Neutrophil (primary cell): ENCODE measurements around the gene GALNTL6.

Source experiments
- H3K27ac ChIP-seq: fragments of 200-600 bp; sonication (generic); 2 replicates; pipeline ENCODE4 v1.5.1; 2016; ENCODE audit warnings: mild to moderate bottlenecking, moderate library complexity
- H3K27me3 ChIP-seq: fragments of 200-600 bp; sonication (generic); 2 replicates; pipeline ENCODE4 v1.6.0; 2016; ENCODE audit warnings: mild to moderate bottlenecking
- H3K36me3 ChIP-seq: fragments of 200-600 bp; sonication (generic); 2 replicates; pipeline ENCODE4 v1.5.1; 2017
- H3K4me1 ChIP-seq, 2 experiments: fragments of 200-600 bp in 1 of 2; sonication (generic) in 1 of 2; 1 replicate in 1 of 2; 2 replicates in 1 of 2; pipeline versions ENCODE4 v1.5.1 to v1.6.1; 2013 to 2016; ENCODE audit warnings: low read depth in 1 of 2, low read length in 1 of 2, mild to moderate bottlenecking in 1 of 2, moderate library complexity in 1 of 2; ENCODE audit not compliant: control insufficient read depth in 1 of 2, insufficient read depth in 1 of 2
- H3K4me3 ChIP-seq, 2 experiments: fragments of 200-600 bp in 1 of 2; sonication (generic) in 1 of 2; 1 replicate in 1 of 2; 2 replicates in 1 of 2; pipeline ENCODE4 v1.5.1; 2013 to 2016; ENCODE audit warnings: low read depth in 1 of 2, low read length in 1 of 2, mild to moderate bottlenecking in 1 of 2, moderate library complexity in 1 of 2
- H3K9me3 ChIP-seq: fragments of 200-600 bp; sonication (generic); 2 replicates; pipeline ENCODE4 v1.5.1; 2016
- CTCF ChIP-seq: fragments of 200-600 bp; sonication (generic); IDR thresholded peaks from 2 replicates; pipeline ENCODE4 v1.5.1; 2016; ENCODE audit warnings: antibody characterized with exemption

The GALNTL6 gene

GRCh38 chr4:172177382-172177781, 364.2 kb downstream of the GALNTL6 start:
- Histone ChIP-seq H3K27me3 (no peaks in the 10 kb centered on the region), H3K36me3 (no peaks in the 10 kb centered on the region), H3K4me3 (no peak overlapping the region), H3K9me3 (no peaks in the 10 kb centered on the region), H3K27ac (no peak overlapping the region), H3K4me1 (no peaks in the 10 kb centered on the region)
- TF ChIP-seq CTCF, result no peak

- Histone ChIP-seq H3K9me3 (no peaks in the 10 kb centered on the region), H3K27ac (no peak overlapping the region), H3K4me1 (no peaks in the 10 kb centered on the region), H3K27me3 (no peaks in the 10 kb centered on the region), H3K36me3 (no peaks in the 10 kb centered on the region), H3K4me3 (no peak overlapping the region)
- no peak for TF ChIP-seq CTCF
Observed at GRCh38 chr4:172188248-172188988, 375.2 kb downstream of the GALNTL6 start.

- H3K27me3 ChIP-seq, result no peaks in the 10 kb centered on the region
- H3K27ac ChIP-seq, result no peak overlapping the region
- no peaks in the 10 kb centered on the region for H3K36me3 ChIP-seq
- H3K4me3 ChIP-seq, result no peak overlapping the region
- no peaks in the 10 kb centered on the region for H3K4me1 ChIP-seq
- TF ChIP-seq CTCF, result no peak
- H3K9me3 ChIP-seq, result no peaks in the 10 kb centered on the region
Observed at GRCh38 chr4:172202480-172203076, 389.4 kb downstream of the GALNTL6 start.

GRCh38 chr4:172207258-172207657, 394.1 kb downstream of the GALNTL6 start:
- no peak overlapping the region for H3K27ac ChIP-seq
- no peak overlapping the region for H3K4me3 ChIP-seq
- no peaks in the 10 kb centered on the region for H3K27me3 ChIP-seq
- H3K4me1 ChIP-seq, result no peaks in the 10 kb centered on the region
- no peaks in the 10 kb centered on the region for H3K36me3 ChIP-seq
- TF ChIP-seq CTCF, result no peak
- no peaks in the 10 kb centered on the region for H3K9me3 ChIP-seq

GRCh38 chr4:172207886-172208285, 394.7 kb downstream of the GALNTL6 start:
- no peaks in the 10 kb centered on the region for H3K9me3 ChIP-seq
- H3K36me3 ChIP-seq, result no peaks in the 10 kb centered on the region
- H3K27ac ChIP-seq, result no peak overlapping the region
- H3K4me3 ChIP-seq, result no peak overlapping the region
- H3K4me1 ChIP-seq, result no peaks in the 10 kb centered on the region
- H3K27me3 ChIP-seq, result no peaks in the 10 kb centered on the region
- TF ChIP-seq CTCF, result no peak
